Panc1 (cell line): Measurements from ENCODE around the gene APOA5. TPM values are rescaled to one million over a fixed set of nuclear protein-coding genes. Genes with fewer than 3 reads are reported as not detected.

Experiments used
- ATAC-seq: fragments of 200-7000 bp; cut with Tn5 transposase; 2 replicates; pipeline ENCODE4 v1.9.1; 2020; ENCODE audit warnings: mild to moderate bottlenecking, moderate library complexity
- BruUV-seq: library from RNA; stranded (reverse); fragments of 400-500 nt; replicated peaks from 2 replicates; lab custom pipeline; 2021; lab: Mats Ljungman, UMichigan
- CTCF ChIA-PET: fragments of 300-600 bp; sonication (Branson Sonifier 250); formaldehyde crosslinking; loops from one replicate; lab custom pipeline; 2022; ENCODE audit warnings: antibody characterized with exemption; lab: Charles Lee
- POLR2A ChIA-PET: fragments of 300-600 bp; sonication (Branson Sonifier 250); formaldehyde crosslinking; loops from one replicate; lab custom pipeline; 2022; ENCODE audit warnings: antibody characterized with exemption; lab: Charles Lee
- DNase-seq: peaks from one replicate; pipeline ENCODE4 v3.0.0-alpha.2; 2010; ENCODE audit warnings: low read depth, low spot score
- H3K27ac ChIP-seq: 2 replicates; pipeline ENCODE4 v1.5.1; 2011; ENCODE audit warnings: mild to moderate bottlenecking, low read length, inconsistent platforms
- H3K27me3 ChIP-seq: fragments of 200-500 bp; sonication (Bioruptor generic); 2 replicates; pipeline ENCODE4 v1.6.0; 2014; ENCODE audit warnings: low read length, inconsistent platforms; ENCODE audit not compliant: control insufficient read depth, insufficient read depth
- H3K36me3 ChIP-seq: fragments of 200-500 bp; sonication (Bioruptor generic); 2 replicates; pipeline ENCODE4 v1.5.1; 2014; ENCODE audit warnings: inconsistent platforms, mild to moderate bottlenecking, low read length, moderate library complexity; ENCODE audit not compliant: control insufficient read depth, insufficient read depth
- H3K4me1 ChIP-seq: 2 replicates; pipeline ENCODE4 v1.5.1; 2011; ENCODE audit warnings: inconsistent platforms, mild to moderate bottlenecking, low read length, moderate library complexity; ENCODE audit not compliant: control insufficient read depth, insufficient read depth
- H3K4me3 ChIP-seq, 2 experiments: 2 replicates each; pipeline ENCODE4 v1.5.1; 2011 to 2012; ENCODE audit warnings: low read depth in 2 of 2, low read length in 2 of 2, mild to moderate bottlenecking in 2 of 2, inconsistent platforms in 1 of 2, moderate library complexity in 1 of 2
- H3K9me3 ChIP-seq: fragments of 200-500 bp; sonication (Bioruptor generic); 2 replicates; pipeline ENCODE4 v1.5.1; 2014; ENCODE audit warnings: low read depth, mild to moderate bottlenecking, inconsistent platforms, low read length, moderate library complexity; ENCODE audit not compliant: control insufficient read depth, insufficient read depth
- POLR2AphosphoS5 ChIP-seq: IDR thresholded peaks from 2 replicates; pipeline ENCODE4 v1.6.1; 2012; ENCODE audit warnings: mild to moderate bottlenecking, low read depth, low read length, moderate library complexity
- SIN3A ChIP-seq: IDR thresholded peaks from 2 replicates; pipeline ENCODE4 v1.6.1; 2012; ENCODE audit warnings: low read depth, mild to moderate bottlenecking, low read length, moderate library complexity, borderline replicate concordance; ENCODE audit not compliant: insufficient read depth
- TCF7L2 ChIP-seq: IDR thresholded peaks from 2 replicates; pipeline ENCODE4 v1.6.1; 2011; ENCODE audit warnings: mild to moderate bottlenecking, low read depth, low read length, inconsistent platforms
- in situ Hi-C: cut with HindIII; loops from 2 replicates; pipeline ENCODE4 v1.10.0; 2016; ENCODE audit warnings: low sequenced_read_pairs, low pct_unique_long_range_greater_than_20kb
- intact Hi-C: fragments of 100-400 bp; cut with micrococcal nuclease; formaldehyde crosslinking; loops from one replicate; pipeline ENCODE4 v1.10.0; 2022; ENCODE audit not compliant: unreplicated experiment
- total RNA-seq: library from RNA; stranded (reverse); gene quantifications from one replicate; pipeline ENCODE4 v1.2.1, GENCODE V29; 2021; ENCODE audit not compliant: unreplicated experiment
- TF ChIP-seq, protein P1 (sequence below), 2 experiments: IDR thresholded peaks; 2 replicates each; pipeline ENCODE4 v1.6.1; 2011 to 2012; ENCODE audit warnings: low read depth in 2 of 2, control low read depth in 1 of 2, low read length in 1 of 2, mild to moderate bottlenecking in 1 of 2, moderate library complexity in 1 of 2; ENCODE audit not compliant: insufficient read depth in 1 of 2
- TF ChIP-seq, protein P2 (sequence below): fragments of 450-650 bp; IDR thresholded peaks from 2 replicates; pipeline ENCODE4 v1.5.1; 2017; ENCODE audit warnings: mild to moderate bottlenecking

APOA5 gene
- total RNA-seq, 1 experiment from 2014 or later, result 0.39 TPM

DNA sequence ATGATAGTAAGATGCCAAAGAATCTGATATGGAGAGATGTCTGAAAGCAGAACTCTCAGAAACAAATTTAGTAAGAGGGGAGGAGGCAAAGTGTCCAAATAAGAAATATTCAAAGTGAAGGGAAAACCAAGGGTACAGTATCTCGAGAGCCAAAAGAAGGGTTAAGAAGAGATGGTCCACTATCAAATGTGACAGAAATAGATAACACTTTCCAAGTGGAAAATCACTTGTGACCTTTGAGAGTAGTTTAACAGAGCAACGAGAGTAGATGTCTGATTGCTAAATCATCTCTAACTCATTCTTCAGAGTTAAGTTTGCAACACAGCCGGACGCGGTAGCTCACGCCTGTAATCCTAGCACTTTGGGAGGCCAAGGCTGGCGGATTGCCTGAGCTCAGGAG is 14.6 kb downstream of the APOA5 start:
- Histone ChIP-seq H3K4me3 (no peak overlapping the region), H3K9me3 (no peaks in the 10 kb centered on the region), H3K4me1 (peaks cover 10% of the 10 kb centered on the region), H3K27me3 (no peaks in the 10 kb centered on the region), H3K27ac (no peak overlapping the region), H3K36me3 (peaks cover 33% of the 10 kb centered on the region)
- in situ Hi-C loops, result no loop called here
- POLR2A ChIA-PET, result no interaction called here
- DNase-seq (no peak), ATAC-seq (no peak)
- BruUV-seq, result no TSS peak
- CTCF ChIA-PET, result interaction anchor here (0.6 kb wide), 1 partner anchor 363 kb away, joined by 3 read pairs; no protein-coding TSS in a partner anchor
- intact Hi-C loops, result no loop called here
- TF ChIP-seq, protein P1, sequence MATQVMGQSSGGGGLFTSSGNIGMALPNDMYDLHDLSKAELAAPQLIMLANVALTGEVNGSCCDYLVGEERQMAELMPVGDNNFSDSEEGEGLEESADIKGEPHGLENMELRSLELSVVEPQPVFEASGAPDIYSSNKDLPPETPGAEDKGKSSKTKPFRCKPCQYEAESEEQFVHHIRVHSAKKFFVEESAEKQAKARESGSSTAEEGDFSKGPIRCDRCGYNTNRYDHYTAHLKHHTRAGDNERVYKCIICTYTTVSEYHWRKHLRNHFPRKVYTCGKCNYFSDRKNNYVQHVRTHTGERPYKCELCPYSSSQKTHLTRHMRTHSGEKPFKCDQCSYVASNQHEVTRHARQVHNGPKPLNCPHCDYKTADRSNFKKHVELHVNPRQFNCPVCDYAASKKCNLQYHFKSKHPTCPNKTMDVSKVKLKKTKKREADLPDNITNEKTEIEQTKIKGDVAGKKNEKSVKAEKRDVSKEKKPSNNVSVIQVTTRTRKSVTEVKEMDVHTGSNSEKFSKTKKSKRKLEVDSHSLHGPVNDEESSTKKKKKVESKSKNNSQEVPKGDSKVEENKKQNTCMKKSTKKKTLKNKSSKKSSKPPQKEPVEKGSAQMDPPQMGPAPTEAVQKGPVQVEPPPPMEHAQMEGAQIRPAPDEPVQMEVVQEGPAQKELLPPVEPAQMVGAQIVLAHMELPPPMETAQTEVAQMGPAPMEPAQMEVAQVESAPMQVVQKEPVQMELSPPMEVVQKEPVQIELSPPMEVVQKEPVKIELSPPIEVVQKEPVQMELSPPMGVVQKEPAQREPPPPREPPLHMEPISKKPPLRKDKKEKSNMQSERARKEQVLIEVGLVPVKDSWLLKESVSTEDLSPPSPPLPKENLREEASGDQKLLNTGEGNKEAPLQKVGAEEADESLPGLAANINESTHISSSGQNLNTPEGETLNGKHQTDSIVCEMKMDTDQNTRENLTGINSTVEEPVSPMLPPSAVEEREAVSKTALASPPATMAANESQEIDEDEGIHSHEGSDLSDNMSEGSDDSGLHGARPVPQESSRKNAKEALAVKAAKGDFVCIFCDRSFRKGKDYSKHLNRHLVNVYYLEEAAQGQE (IDR thresholded peaks at IDR 0.05; ENCODE audit: insufficient read depth in 1 of 2, low read depth in 2 of 2, low read length in 1 of 2), result no peak
- TF ChIP-seq TCF7L2 (no peak), POLR2AphosphoS5 (no peak), SIN3A (no peak)
- TF ChIP-seq, protein P2, sequence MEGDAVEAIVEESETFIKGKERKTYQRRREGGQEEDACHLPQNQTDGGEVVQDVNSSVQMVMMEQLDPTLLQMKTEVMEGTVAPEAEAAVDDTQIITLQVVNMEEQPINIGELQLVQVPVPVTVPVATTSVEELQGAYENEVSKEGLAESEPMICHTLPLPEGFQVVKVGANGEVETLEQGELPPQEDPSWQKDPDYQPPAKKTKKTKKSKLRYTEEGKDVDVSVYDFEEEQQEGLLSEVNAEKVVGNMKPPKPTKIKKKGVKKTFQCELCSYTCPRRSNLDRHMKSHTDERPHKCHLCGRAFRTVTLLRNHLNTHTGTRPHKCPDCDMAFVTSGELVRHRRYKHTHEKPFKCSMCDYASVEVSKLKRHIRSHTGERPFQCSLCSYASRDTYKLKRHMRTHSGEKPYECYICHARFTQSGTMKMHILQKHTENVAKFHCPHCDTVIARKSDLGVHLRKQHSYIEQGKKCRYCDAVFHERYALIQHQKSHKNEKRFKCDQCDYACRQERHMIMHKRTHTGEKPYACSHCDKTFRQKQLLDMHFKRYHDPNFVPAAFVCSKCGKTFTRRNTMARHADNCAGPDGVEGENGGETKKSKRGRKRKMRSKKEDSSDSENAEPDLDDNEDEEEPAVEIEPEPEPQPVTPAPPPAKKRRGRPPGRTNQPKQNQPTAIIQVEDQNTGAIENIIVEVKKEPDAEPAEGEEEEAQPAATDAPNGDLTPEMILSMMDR, result no peak

DNA sequence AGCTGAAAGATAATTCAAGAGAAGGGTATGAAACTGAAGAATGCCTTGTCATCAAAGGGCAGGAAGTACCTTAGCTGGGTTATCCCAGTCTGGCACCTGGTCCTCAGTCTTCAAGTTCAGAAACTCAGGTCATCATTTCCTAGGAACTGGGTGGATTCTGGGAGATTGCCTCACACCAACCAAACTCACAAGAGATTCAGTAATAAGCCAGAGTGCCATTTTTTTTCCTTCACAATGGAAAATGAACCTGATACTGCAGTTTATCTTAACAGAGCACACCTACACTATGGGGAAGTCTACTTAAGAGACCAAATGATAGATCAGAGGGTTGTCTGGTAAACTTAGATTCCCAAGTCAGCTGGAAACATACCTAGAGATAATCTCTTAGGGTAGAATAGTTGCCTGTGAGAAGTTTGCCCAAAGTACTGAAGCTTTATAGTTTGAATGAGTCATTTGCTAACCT is 15.1 kb downstream of the APOA5 start:
- H3K9me3 ChIP-seq, result no peaks in the 10 kb centered on the region
- peaks cover 32% of the 10 kb centered on the region for H3K36me3 ChIP-seq
- H3K4me3 ChIP-seq, result no peak overlapping the region
- TF ChIP-seq SIN3A (no peak), POLR2AphosphoS5 (no peak), TCF7L2 (no peak)
- TF ChIP-seq, protein P1 (IDR thresholded peaks at IDR 0.05; ENCODE audit: insufficient read depth in 1 of 2, low read depth in 2 of 2, low read length in 1 of 2), result no peak
- TF ChIP-seq, protein P2, result no peak
- ChIA-PET CTCF (no interaction called here), POLR2A (no interaction called here)
- BruUV-seq, result no TSS peak
- in situ Hi-C loops, result no loop called here
- H3K4me1 ChIP-seq, result peaks cover 15% of the 10 kb centered on the region
- no peaks in the 10 kb centered on the region for H3K27me3 ChIP-seq
- ATAC-seq, result no peak
- intact Hi-C loops, result no loop called here
- no peak for DNase-seq
- H3K27ac ChIP-seq, result no peak overlapping the region
